Breast epithelium (tissue), 4 donors: Measurements from ENCODE around the gene ARID3A. TPM values are rescaled to one million over a fixed set of nuclear protein-coding genes. Genes with fewer than 3 reads are reported as not detected.

ENCODE experiments used
- DNase-seq, 2 donors: peaks; one replicate each; pipeline ENCODE4 v3.0.0-alpha.2; 2019; ENCODE audit warnings: low spot score in 2 of 2
- H3K27ac ChIP-seq, 2 donors: fragments of 200-600 bp; sonication (generic) in 1 of 2; one replicate each; pipeline ENCODE4 v1.5.1; 2016 to 2019; ENCODE audit warnings: mild to moderate bottlenecking in 1 of 2
- H3K27me3 ChIP-seq, 2 donors: fragments of 200-600 bp; sonication (generic) in 1 of 2; one replicate each; pipeline versions ENCODE4 v1.5.1 to v1.6.0; 2017 to 2019; ENCODE audit warnings: control low read depth in 1 of 2, mild to moderate bottlenecking in 1 of 2
- H3K36me3 ChIP-seq: fragments of 200-600 bp; one replicate; pipeline ENCODE4 v1.5.1; 2019
- H3K4me1 ChIP-seq, 2 donors: fragments of 200-600 bp; sonication (generic); one replicate each; pipeline ENCODE4 v1.5.1; 2016 to 2019; ENCODE audit warnings: control low read depth in 1 of 2
- H3K4me3 ChIP-seq, 3 donors: fragments of 200-600 bp; sonication (generic); 1 replicate in 2 of 3; 2 replicates in 1 of 3; pipeline ENCODE4 v1.5.1; 2016 to 2019; ENCODE audit warnings: mild to moderate bottlenecking in 3 of 3, moderate library complexity in 2 of 3
- H3K9me3 ChIP-seq, 2 donors: fragments of 200-600 bp; sonication (generic) in 1 of 2; one replicate each; pipeline ENCODE4 v1.5.1; 2016 to 2019; ENCODE audit warnings: control low read depth in 1 of 2
- CTCF ChIP-seq, 3 donors: fragments of 450-650 bp; IDR thresholded peaks; one replicate each; pipeline ENCODE4 v1.5.1; 2016 to 2017; ENCODE audit warnings: antibody characterized with exemption in 3 of 3, mild to moderate bottlenecking in 3 of 3, moderate library complexity in 3 of 3
- POLR2A ChIP-seq: fragments of 450-650 bp; IDR thresholded peaks from one replicate; pipeline ENCODE4 v1.6.1; 2016; ENCODE audit warnings: antibody characterized with exemption, mild to moderate bottlenecking, moderate library complexity
- POLR2AphosphoS5 ChIP-seq, 3 donors: sonication (generic); formaldehyde crosslinking; IDR thresholded peaks; one replicate each; pipeline ENCODE4 v1.6.1; 2017; ENCODE audit warnings: antibody characterized with exemption in 3 of 3
- intact Hi-C: fragments of 100-400 bp; cut with DNase I; formaldehyde crosslinking; loops from one replicate; pipeline ENCODE4 v1.15.1; 2023; ENCODE audit warnings: low total_unique reads
- total RNA-seq, 3 donors: library from RNA; depleted of rRNA; stranded (reverse); fragments of >200 nt; gene quantifications; one replicate each; pipeline ENCODE4 v1.1.0, GENCODE V29; 2016

Gene ARID3A
- total RNA-seq, 3 donors from 2014 or later = 3.5 to 11.1 (median 4.8) TPM

- no peak for DNase-seq
- H3K36me3 ChIP-seq = peaks cover 16% of the 10 kb centered on the region
- TF ChIP-seq POLR2AphosphoS5 (IDR thresholded peaks at IDR 0.05) = no peak
- TF ChIP-seq POLR2A = no peak
- TF ChIP-seq CTCF (IDR thresholded peaks at IDR 0.05) = no peak
- H3K9me3 ChIP-seq = no peaks in the 10 kb centered on the region
- no peak overlapping the region for H3K27ac ChIP-seq
- intact Hi-C loops = no loop called here
- H3K4me1 ChIP-seq = no peaks in the 10 kb centered on the region
- no peak overlapping the region for H3K4me3 ChIP-seq
- no peaks in the 10 kb centered on the region for H3K27me3 ChIP-seq
Measured at GRCh38 chr19:1009041-1009980, 83.5 kb downstream of the ARID3A start.

GRCh38 chr19:1009981-1010538, 84.2 kb downstream of the ARID3A start:
- H3K36me3 ChIP-seq = peaks cover 16% of the 10 kb centered on the region
- no peak overlapping the region for H3K4me3 ChIP-seq

GRCh38 chr19:1010586-1011510, 85.0 kb downstream of the ARID3A start:
- no peak overlapping the region for H3K27ac ChIP-seq
- no peaks in the 10 kb centered on the region for H3K9me3 ChIP-seq
- no peak for DNase-seq
- H3K36me3 ChIP-seq = peaks cover 16% of the 10 kb centered on the region
- no peaks in the 10 kb centered on the region for H3K27me3 ChIP-seq
- no peak for TF ChIP-seq POLR2AphosphoS5 (IDR thresholded peaks at IDR 0.05)
- no peak for TF ChIP-seq CTCF (IDR thresholded peaks at IDR 0.05)
- TF ChIP-seq POLR2A = no peak
- no peak overlapping the region for H3K4me3 ChIP-seq
- peaks cover 0 to 4% of the 10 kb centered on the region in 2 donors for H3K4me1 ChIP-seq
- intact Hi-C loops = loop anchor here (10.0 kb wide), 1 partner anchor 214 kb away; no protein-coding TSS in a partner anchor

More at GRCh38 chr19:1009981-1010538, 84.2 kb downstream of the ARID3A start:
- TF ChIP-seq POLR2AphosphoS5 (IDR thresholded peaks at IDR 0.05) = no peak
- TF ChIP-seq CTCF (IDR thresholded peaks at IDR 0.05) = no peak
- TF ChIP-seq POLR2A = no peak
- DNase-seq = no peak
- Histone ChIP-seq H3K9me3 (no peaks in the 10 kb centered on the region), H3K27ac (no peak overlapping the region), H3K4me1 (no peaks in the 10 kb centered on the region), H3K27me3 (no peaks in the 10 kb centered on the region)
- intact Hi-C loops = loop anchor here (10.0 kb wide), 1 partner anchor 215 kb away; no protein-coding TSS in a partner anchor

GRCh38 chr19:1011831-1012333, 86.0 kb downstream of the ARID3A start:
- intact Hi-C loops = loop anchor here (10.0 kb wide), 1 partner anchor 213 kb away; no protein-coding TSS in a partner anchor
- H3K36me3 ChIP-seq = peaks cover 16% of the 10 kb centered on the region
- TF ChIP-seq POLR2AphosphoS5 (IDR thresholded peaks at IDR 0.05) (no peak), CTCF (IDR thresholded peaks at IDR 0.05) (no peak), POLR2A (no peak)
- no peaks in the 10 kb centered on the region for H3K27me3 ChIP-seq
- H3K4me1 ChIP-seq = peaks cover 0 to 14% of the 10 kb centered on the region in 2 donors
- H3K9me3 ChIP-seq = no peaks in the 10 kb centered on the region
- no peak overlapping the region for H3K27ac ChIP-seq
- no peak for DNase-seq
- no peak overlapping the region for H3K4me3 ChIP-seq
